HCT116 (cell line): Measurements from ENCODE around the gene ESYT1. TPM values are rescaled to one million over a fixed set of nuclear protein-coding genes. Genes with fewer than 3 reads are reported as not detected.

Experiments used
- ATAC-seq: fragments of 200-7000 bp; cut with Tn5 transposase; 2 replicates; pipeline ENCODE4 v1.9.1; 2020; ENCODE audit warnings: mild to moderate bottlenecking, moderate library complexity
- BruUV-seq: library from RNA; stranded (reverse); fragments of 400-500 nt; replicated peaks from 2 replicates; lab custom pipeline; 2021; lab: Mats Ljungman, UMichigan
- CTCF ChIA-PET: fragments of 300-600 bp; sonication (Branson Sonifier 250); formaldehyde crosslinking; loops from one replicate; lab custom pipeline; 2021; ENCODE audit warnings: antibody characterized with exemption; lab: Charles Lee
- POLR2A ChIA-PET: fragments of 300-600, 350-600 bp; sonication (Branson Sonifier 250); formaldehyde crosslinking; loops from one replicate; lab custom pipeline; 2021; ENCODE audit warnings: antibody characterized with exemption; lab: Charles Lee
- RAD21 ChIA-PET, 2 experiments: fragments of 300-600 bp; sonication (Branson Sonifier 250); formaldehyde crosslinking; loops; one replicate each; lab custom pipeline; 2023; ENCODE audit warnings: low total read pairs in 2 of 2; ENCODE audit not compliant: uncharacterized antibody in 2 of 2, unreplicated experiment in 2 of 2, low non-redundant PET in 1 of 2; lab: Charles Lee
- DNase-seq: peaks from one replicate; pipeline ENCODE4 v3.0.0-alpha.2; 2010; ENCODE audit warnings: low read depth, low spot score
- H2AFZ ChIP-seq: fragments of 200-600 bp; shearing (Covaris generic), sonication (generic); 2 replicates; pipeline ENCODE4 v1.6.1; 2017; ENCODE audit warnings: low read depth, mixed run types, mixed read lengths, antibody characterized with exemption, low read length; ENCODE audit not compliant: poor library complexity, severe bottlenecking
- H3K27ac ChIP-seq: 2 replicates; pipeline ENCODE4 v1.5.1; 2012; ENCODE audit warnings: low read depth, low read length
- H3K27me3 ChIP-seq: fragments of 200-600 bp; sonication (generic); 2 replicates; pipeline ENCODE4 v1.6.1; 2016; ENCODE audit warnings: mixed run types, low read length, mixed read lengths; ENCODE audit not compliant: insufficient read depth
- H3K36me3 ChIP-seq, 2 experiments: fragments of 200-500 bp in 1 of 2; fragments of 200-600 bp in 1 of 2; sonication (Bioruptor generic) in 1 of 2; sonication (generic) in 1 of 2; 2 replicates each; pipeline versions ENCODE4 v1.5.1 to v1.6.1; 2014 to 2016; ENCODE audit warnings: low read length in 2 of 2, inconsistent platforms in 1 of 2, mixed read lengths in 1 of 2, mixed run types in 1 of 2; ENCODE audit not compliant: insufficient read depth in 2 of 2, control insufficient read depth in 1 of 2
- H3K4me1 ChIP-seq, 2 experiments: fragments of 200-600 bp in 1 of 2; sonication (generic) in 1 of 2; 2 replicates each; pipeline versions ENCODE4 v1.5.1 to v1.6.1; 2012 to 2017; ENCODE audit warnings: low read length in 2 of 2, inconsistent platforms in 1 of 2, mild to moderate bottlenecking in 1 of 2, mixed read lengths in 1 of 2, mixed run types in 1 of 2, moderate library complexity in 1 of 2; ENCODE audit not compliant: insufficient read depth in 2 of 2, control insufficient read depth in 1 of 2
- H3K4me2 ChIP-seq: fragments of 200-600 bp; sonication (generic); 2 replicates; pipeline ENCODE4 v1.6.1; 2017; ENCODE audit warnings: mixed run types, low read length, mixed read lengths
- H3K4me3 ChIP-seq, 2 experiments: fragments of 200-600 bp in 1 of 2; sonication (generic) in 1 of 2; replicated peaks in 1 of 2; 2 replicates each; pipeline ENCODE4 v1.5.1; 2011 to 2016; ENCODE audit warnings: low read length in 2 of 2, control low read depth in 1 of 2, low read depth in 1 of 2, mild to moderate bottlenecking in 1 of 2, mixed read lengths in 1 of 2, mixed run types in 1 of 2
- H3K79me2 ChIP-seq: fragments of 200-600 bp; sonication (generic); 2 replicates; pipeline ENCODE4 v1.6.1; 2017; ENCODE audit warnings: mild to moderate bottlenecking, mixed run types, low read length, moderate library complexity, mixed read lengths; ENCODE audit not compliant: insufficient read depth
- H3K9ac ChIP-seq: fragments of 200-600 bp; sonication (generic); 2 replicates; pipeline ENCODE4 v1.6.1; 2016; ENCODE audit warnings: low read length, mixed read lengths
- H3K9me2 ChIP-seq: fragments of 200-600 bp; sonication (generic), shearing (Covaris generic); 2 replicates; pipeline ENCODE4 v1.6.1; 2017; ENCODE audit warnings: mixed run types, mild to moderate bottlenecking, moderate library complexity; ENCODE audit not compliant: insufficient read depth
- H3K9me3 ChIP-seq, 2 experiments: fragments of 200-500 bp in 1 of 2; fragments of 200-600 bp in 1 of 2; sonication (Bioruptor generic) in 1 of 2; sonication (generic) in 1 of 2; 2 replicates each; pipeline ENCODE4 v1.6.1; 2014 to 2017; ENCODE audit warnings: low read length in 2 of 2, mixed read lengths in 2 of 2, inconsistent platforms in 1 of 2, low read depth in 1 of 2, mild to moderate bottlenecking in 1 of 2, mixed run types in 1 of 2, moderate library complexity in 1 of 2; ENCODE audit not compliant: control insufficient read depth in 1 of 2, insufficient read depth in 1 of 2
- H4K20me1 ChIP-seq: fragments of 200-600 bp; sonication (generic), shearing (Covaris generic); 2 replicates; pipeline ENCODE4 v1.6.1; 2017; ENCODE audit warnings: mixed run types, mild to moderate bottlenecking, moderate library complexity; ENCODE audit not compliant: insufficient read depth
- CBX3 ChIP-seq: IDR thresholded peaks from 2 replicates; pipeline ENCODE4 v1.6.1; 2012; ENCODE audit warnings: low read depth
- CEBPB ChIP-seq: IDR thresholded peaks from 2 replicates; pipeline ENCODE4 v1.6.1; 2012; ENCODE audit warnings: low read depth
- EZH2 ChIP-seq: fragments of 200-600 bp; sonication (generic); IDR thresholded peaks from 2 replicates; pipeline ENCODE4 v1.6.1; 2017; ENCODE audit warnings: antibody characterized with exemption, mixed run types
- RAD21 ChIP-seq: IDR thresholded peaks from 2 replicates; pipeline ENCODE4 v1.6.1; 2012; ENCODE audit warnings: low read depth, mild to moderate bottlenecking
- YY1 ChIP-seq: IDR thresholded peaks from 2 replicates; pipeline ENCODE4 v1.6.1; 2011; ENCODE audit warnings: low read length, low read depth, moderate library complexity, mild to moderate bottlenecking; ENCODE audit not compliant: insufficient replicate concordance; ENCODE audit errors: extremely low read depth
- intact Hi-C: fragments of 100-400 bp; cut with micrococcal nuclease; formaldehyde crosslinking; loops from 2 replicates; pipeline ENCODE4 v1.10.0; 2022
- total RNA-seq: library from RNA; stranded (reverse); gene quantifications from one replicate; pipeline ENCODE4 v1.2.1, GENCODE V29; 2021; ENCODE audit not compliant: unreplicated experiment
- TF ChIP-seq, protein P1 (sequence below), 3 experiments: fragments of 200-600 bp in 1 of 3; sonication (generic) in 1 of 3; IDR thresholded peaks in 2 of 3; conservative IDR thresholded peaks in 1 of 3; 2 replicates each; pipeline ENCODE4 v1.5.1; 2012 to 2017; ENCODE audit warnings: low read depth in 2 of 3, low read length in 2 of 3, antibody characterized with exemption in 1 of 3, borderline replicate concordance in 1 of 3, control low read depth in 1 of 3, mild to moderate bottlenecking in 1 of 3, mixed read lengths in 1 of 3, mixed run types in 1 of 3, moderate library complexity in 1 of 3; ENCODE audit not compliant: insufficient read depth in 1 of 3

Gene ESYT1
- total RNA-seq, 1 experiment from 2014 or later, result 80.9 TPM

DNA sequence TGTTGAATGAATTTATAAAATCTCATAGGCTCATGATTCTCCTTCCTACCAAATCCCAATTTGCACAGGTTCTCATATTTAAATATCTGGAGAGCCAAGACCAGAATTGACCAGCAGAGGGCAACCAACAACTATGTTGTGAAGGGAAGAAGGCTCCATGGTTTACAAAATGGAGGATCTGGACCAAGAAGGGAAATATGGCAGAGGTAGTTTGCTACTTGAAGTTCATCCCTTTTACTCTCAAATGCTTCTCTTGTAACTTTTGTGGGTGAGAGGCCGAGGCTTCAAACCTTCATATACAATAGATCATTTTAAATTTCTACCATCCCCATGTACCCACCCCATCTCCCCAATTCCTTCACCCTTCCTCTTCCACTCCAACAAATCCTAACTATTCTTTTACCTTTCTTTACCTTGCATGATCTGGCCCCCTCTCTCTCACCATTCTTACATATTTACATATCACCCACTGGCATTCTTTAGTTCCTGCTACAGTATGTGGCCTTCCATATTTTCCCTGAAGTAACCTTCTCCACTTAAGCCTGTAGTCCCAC lies 65.0 kb downstream of the ESYT1 start:
- CTCF ChIA-PET, result no interaction called here

More for the DNA sequence above, 65.0 kb downstream of the ESYT1 start:
- Histone ChIP-seq H2AFZ (peak overlapping the region; percentile 91), H3K4me1 (peaks cover 12 to 24% of the 10 kb centered on the region in 2 experiments), H3K9me2 (no peaks in the 10 kb centered on the region), H3K9ac (no peak overlapping the region), H3K27me3 (no peaks in the 10 kb centered on the region), H3K27ac (no peak overlapping the region), H3K4me2 (peak overlapping the region; percentile 3; the same call in 1 of the 2 replicates)
- BruUV-seq, result no TSS peak
- intact Hi-C loops, result loop anchor here (1.0 to 5.0 kb wide), 4 partner anchors 64 to 399 kb away; no protein-coding TSS in a partner anchor
- TF ChIP-seq CEBPB, result no peak
- TF ChIP-seq, protein P1, sequence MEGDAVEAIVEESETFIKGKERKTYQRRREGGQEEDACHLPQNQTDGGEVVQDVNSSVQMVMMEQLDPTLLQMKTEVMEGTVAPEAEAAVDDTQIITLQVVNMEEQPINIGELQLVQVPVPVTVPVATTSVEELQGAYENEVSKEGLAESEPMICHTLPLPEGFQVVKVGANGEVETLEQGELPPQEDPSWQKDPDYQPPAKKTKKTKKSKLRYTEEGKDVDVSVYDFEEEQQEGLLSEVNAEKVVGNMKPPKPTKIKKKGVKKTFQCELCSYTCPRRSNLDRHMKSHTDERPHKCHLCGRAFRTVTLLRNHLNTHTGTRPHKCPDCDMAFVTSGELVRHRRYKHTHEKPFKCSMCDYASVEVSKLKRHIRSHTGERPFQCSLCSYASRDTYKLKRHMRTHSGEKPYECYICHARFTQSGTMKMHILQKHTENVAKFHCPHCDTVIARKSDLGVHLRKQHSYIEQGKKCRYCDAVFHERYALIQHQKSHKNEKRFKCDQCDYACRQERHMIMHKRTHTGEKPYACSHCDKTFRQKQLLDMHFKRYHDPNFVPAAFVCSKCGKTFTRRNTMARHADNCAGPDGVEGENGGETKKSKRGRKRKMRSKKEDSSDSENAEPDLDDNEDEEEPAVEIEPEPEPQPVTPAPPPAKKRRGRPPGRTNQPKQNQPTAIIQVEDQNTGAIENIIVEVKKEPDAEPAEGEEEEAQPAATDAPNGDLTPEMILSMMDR (IDR thresholded peaks at IDR 0.05 in 2 of 3, conservative IDR thresholded peaks at IDR 0.05 in 1 of 3; ENCODE audit: borderline replicate concordance in 1 of 3, insufficient read depth in 1 of 3, low read depth in 2 of 3, low read length in 2 of 3), result peak; percentile 69 to 94 (median 88)
- TF ChIP-seq YY1, result peak; percentile 93
- no peak for TF ChIP-seq EZH2
- peak; percentile 94 for TF ChIP-seq RAD21
- TF ChIP-seq CBX3, result peak; percentile 72; the same call in 1 of the 2 replicates
- TF ChIP-seq, all 23 proteins: peak for 4
- ChIA-PET RAD21 (no interaction called here), POLR2A (no interaction called here)
- Histone ChIP-seq H4K20me1 (no peaks in the 10 kb centered on the region), H3K36me3 (no peaks in the 10 kb centered on the region), H3K9me3 (no peaks in the 10 kb centered on the region), H3K4me3 (no peak overlapping the region), H3K79me2 (peaks cover 9% of the 10 kb centered on the region)
- ATAC-seq (no peak), DNase-seq (peak; percentile 80)

Other genes starting within 250 kb of the ESYT1 start
- 24.8 TPM for gene PYM1, start 200.4 kb upstream of the ESYT1 start, total RNA-seq
- 58.3 TPM for gene DGKA, start 197.1 kb upstream of the ESYT1 start, total RNA-seq
- gene PMEL, start 162.2 kb upstream of the ESYT1 start, total RNA-seq, result 5.8 TPM
- gene CDK2, start 161.4 kb upstream of the ESYT1 start, total RNA-seq, result 90.9 TPM
- gene RAB5B, start 154.2 kb upstream of the ESYT1 start, total RNA-seq, result 44.5 TPM
- 18.0 TPM for gene SUOX, start 131.0 kb upstream of the ESYT1 start, total RNA-seq
- 8.5 TPM for gene IKZF4, start 107.2 kb upstream of the ESYT1 start, total RNA-seq
- 70.2 TPM for gene RPS26, start 86.3 kb upstream of the ESYT1 start, total RNA-seq
- 39.7 TPM for gene ERBB3, start 48.1 kb upstream of the ESYT1 start, total RNA-seq
- 302 TPM for gene PA2G4, start 23.7 kb upstream of the ESYT1 start, total RNA-seq
- 4,327 TPM for gene RPL41, start 11.6 kb upstream of the ESYT1 start, total RNA-seq
- 8.7 TPM for gene ZC3H10, start 10.0 kb upstream of the ESYT1 start, total RNA-seq
- gene MYL6B, start 24.3 kb downstream of the ESYT1 start, total RNA-seq, result 94.3 TPM
- gene MYL6, start 30.1 kb downstream of the ESYT1 start, total RNA-seq, result 554 TPM
- gene SMARCC2, start 61.2 kb downstream of the ESYT1 start, total RNA-seq, result 99.7 TPM
- gene RNF41, start 93.7 kb downstream of the ESYT1 start, total RNA-seq, result 40.6 TPM
- 52.9 TPM for gene NABP2, start 96.1 kb downstream of the ESYT1 start, total RNA-seq
- gene SLC39A5, start 101.8 kb downstream of the ESYT1 start, total RNA-seq, result 0.66 TPM
- 56.6 TPM for gene ANKRD52, start 130.1 kb downstream of the ESYT1 start, total RNA-seq
- 11.7 TPM for gene COQ10A, start 138.7 kb downstream of the ESYT1 start, total RNA-seq
- 270 TPM for gene CS, start 172.1 kb downstream of the ESYT1 start, total RNA-seq
- 109 TPM for gene CNPY2, start 187.7 kb downstream of the ESYT1 start, total RNA-seq
- gene PAN2, start 205.7 kb downstream of the ESYT1 start, total RNA-seq, result 75.0 TPM
- 0.59 TPM for gene IL23A, start 210.6 kb downstream of the ESYT1 start, total RNA-seq
- gene STAT2, start 231.8 kb downstream of the ESYT1 start, total RNA-seq, result 53.1 TPM
- gene APOF, start 234.6 kb downstream of the ESYT1 start, total RNA-seq, result 0.17 TPM